Activated T-cell treated with anti-CD3 and anti-CD28 coated beads for 24 hours (primary cell): Measurements from ENCODE around the gene SCYL3.
"Not testable (repeated sequence)": the region's sequence is repeated elsewhere in the genome, so short reads cannot be mapped to it uniquely, and the experiment has no call there.

Source experiments
- DNase-seq: peaks from one replicate; pipeline ENCODE4 v3.0.0-alpha.2; 2020; ENCODE audit warnings: low read depth

Gene SCYL3

GRCh38 chr1:169893645-169894423 lies at the start of gene SCYL3:
SCYL3 (minus strand) TSS chr1:169893896; CDS start chr1:169888840, 5,056 bp downstream.
- DNase-seq: peak; percentile 84

GRCh38 chr1:169941982-169942830 lies 48.5 kb upstream of the SCYL3 start:
- no peak for DNase-seq

GRCh38 chr1:169933984-169934725 lies 40.5 kb upstream of the SCYL3 start:
- DNase-seq: no peak

GRCh38 chr1:169931795-169932231 lies 38.1 kb upstream of the SCYL3 start:
- no peak for DNase-seq

- DNase-seq: no peak
Observed at GRCh38 chr1:169929210-169929526, 35.5 kb upstream of the SCYL3 start.

- no peak for DNase-seq
Observed at GRCh38 chr1:169928438-169929209, 34.9 kb upstream of the SCYL3 start.

GRCh38 chr1:169925505-169926482 lies 32.1 kb upstream of the SCYL3 start:
- no peak for DNase-seq

GRCh38 chr1:169924829-169925228 lies 31.1 kb upstream of the SCYL3 start:
- DNase-seq: no peak

GRCh38 chr1:169924063-169924462 lies 30.4 kb upstream of the SCYL3 start:
- no peak for DNase-seq

GRCh38 chr1:169921080-169921479 lies 27.4 kb upstream of the SCYL3 start:
- no peak for DNase-seq

- no peak for DNase-seq
Observed at GRCh38 chr1:169918927-169919326, 25.2 kb upstream of the SCYL3 start.

GRCh38 chr1:169918220-169918619 lies 24.5 kb upstream of the SCYL3 start:
- DNase-seq: not testable (repeated sequence)

- DNase-seq: no peak
Observed at GRCh38 chr1:169915150-169915549, 21.5 kb upstream of the SCYL3 start.

GRCh38 chr1:169914531-169914930 lies 20.8 kb upstream of the SCYL3 start:
- DNase-seq: no peak

GRCh38 chr1:169909499-169909898 lies 15.8 kb upstream of the SCYL3 start:
- DNase-seq: no peak

- DNase-seq: no peak
Observed at GRCh38 chr1:169906938-169907337, 13.2 kb upstream of the SCYL3 start.

- no peak for DNase-seq
Observed at GRCh38 chr1:169904834-169905233, 11.1 kb upstream of the SCYL3 start.

GRCh38 chr1:169902751-169903150 lies 9.1 kb upstream of the SCYL3 start:
- DNase-seq: no peak

- no peak for DNase-seq
Observed at GRCh38 chr1:169901115-169901514, 7.4 kb upstream of the SCYL3 start.

- DNase-seq: no peak
Observed at GRCh38 chr1:169900571-169900970, 6.9 kb upstream of the SCYL3 start.
